Stimulated activated CD4-positive, alpha-beta T cell treated with anti-CD3 and anti-CD28 coated beads, Interleukin-15, amount 100 ng/mL, for 1 hour (primary cell): ENCODE data around the gene TBC1D10A.
A peak's percentile ranks its signal among the peaks of the same experiment; 100 is the strongest.

Experiments
- DNase-seq, 2 donors: peaks; one replicate each; pipeline ENCODE4 v3.0.0-alpha.2; 2020; ENCODE audit warnings: low read depth in 1 of 2, low spot score in 1 of 2

TBC1D10A gene

DNA sequence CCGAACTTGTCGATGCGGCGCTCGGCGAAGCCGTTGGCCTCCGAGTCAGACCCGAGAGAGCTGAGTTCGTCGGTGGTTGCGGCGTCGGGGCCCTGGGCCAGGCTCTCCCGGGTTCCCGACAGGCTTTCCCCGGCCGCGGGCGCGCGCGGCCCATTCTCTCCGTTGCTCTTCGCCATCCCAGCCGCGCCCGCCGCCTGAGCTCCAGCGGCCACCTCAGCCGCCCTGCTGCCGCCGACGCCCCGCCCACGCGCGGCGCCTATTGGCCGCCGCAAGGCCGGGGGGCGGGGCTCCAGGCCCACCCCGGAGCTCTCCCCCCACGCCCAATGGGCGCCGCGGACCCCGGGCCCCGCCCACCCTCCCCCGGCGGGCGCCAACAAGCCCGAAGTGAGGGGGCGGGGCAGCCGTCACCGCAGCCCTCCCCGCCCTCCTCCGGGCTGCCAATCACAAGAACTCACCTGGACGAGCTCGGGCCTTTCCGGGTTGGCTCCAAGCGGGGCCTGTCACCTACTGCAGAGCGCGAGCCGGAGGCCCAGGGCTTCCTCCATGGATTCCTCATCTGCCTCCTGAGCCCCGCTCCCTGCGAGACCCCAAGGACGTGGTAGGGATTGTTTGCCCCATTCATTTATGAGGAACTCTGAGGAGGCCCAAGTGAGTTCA lies at the start of gene TBC1D10A:
Gene TBC1D10A (minus strand): TSS at position 236 of the 657 bp plus-strand sequence. CDS start 60 bp downstream, at position 176.
- DNase-seq: peak; percentile 92 to 93

GRCh38 chr22:30375312-30375849 lies 48.6 kb upstream of the TBC1D10A start:
- no peak for DNase-seq

GRCh38 chr22:30373331-30374325 lies 46.9 kb upstream of the TBC1D10A start:
- DNase-seq: no peak

- no peak for DNase-seq
Observed at GRCh38 chr22:30372915-30373314, 46.2 kb upstream of the TBC1D10A start.

DNA sequence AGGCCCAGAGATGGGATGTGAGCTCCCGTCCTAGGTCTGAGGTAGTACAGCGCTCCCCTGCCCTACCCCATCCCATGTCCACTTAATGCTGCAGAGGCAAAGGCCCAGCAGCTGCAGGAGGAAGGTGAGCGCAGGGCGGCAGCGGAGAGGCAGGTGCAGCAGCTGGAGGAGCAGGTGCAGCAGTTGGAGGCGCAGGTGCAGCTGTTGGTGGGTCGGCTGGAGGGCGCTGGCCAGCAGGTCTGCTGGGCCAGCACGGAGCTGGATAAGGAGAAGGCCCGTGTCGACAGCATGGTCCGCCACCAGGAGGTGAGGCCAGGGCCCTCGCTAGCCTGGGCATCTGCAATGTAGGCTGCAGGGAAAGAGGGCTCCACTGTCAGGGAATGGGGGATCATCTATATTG lies 45.2 kb upstream of the TBC1D10A start:
- DNase-seq: no peak

DNA sequence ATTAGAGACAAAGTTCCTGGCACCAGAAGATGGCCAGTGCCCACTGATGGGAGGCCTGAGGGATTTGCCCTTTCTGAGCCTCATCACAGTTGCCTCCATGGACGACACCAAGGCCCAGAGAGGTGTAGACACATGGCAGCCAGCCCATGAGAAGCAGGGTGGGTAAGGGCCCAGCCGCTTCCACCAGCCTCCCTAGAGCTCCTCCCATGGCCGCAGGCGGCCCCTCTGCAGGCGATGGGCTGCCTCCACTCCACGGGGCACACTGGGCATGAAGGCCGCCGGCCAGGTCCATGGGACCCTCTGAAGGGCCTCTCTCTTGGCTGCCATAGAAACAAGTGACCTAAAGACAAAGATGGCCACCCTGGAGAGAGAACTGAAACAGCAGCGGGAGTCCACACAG lies 44.6 kb upstream of the TBC1D10A start:
- DNase-seq: no peak

DNA sequence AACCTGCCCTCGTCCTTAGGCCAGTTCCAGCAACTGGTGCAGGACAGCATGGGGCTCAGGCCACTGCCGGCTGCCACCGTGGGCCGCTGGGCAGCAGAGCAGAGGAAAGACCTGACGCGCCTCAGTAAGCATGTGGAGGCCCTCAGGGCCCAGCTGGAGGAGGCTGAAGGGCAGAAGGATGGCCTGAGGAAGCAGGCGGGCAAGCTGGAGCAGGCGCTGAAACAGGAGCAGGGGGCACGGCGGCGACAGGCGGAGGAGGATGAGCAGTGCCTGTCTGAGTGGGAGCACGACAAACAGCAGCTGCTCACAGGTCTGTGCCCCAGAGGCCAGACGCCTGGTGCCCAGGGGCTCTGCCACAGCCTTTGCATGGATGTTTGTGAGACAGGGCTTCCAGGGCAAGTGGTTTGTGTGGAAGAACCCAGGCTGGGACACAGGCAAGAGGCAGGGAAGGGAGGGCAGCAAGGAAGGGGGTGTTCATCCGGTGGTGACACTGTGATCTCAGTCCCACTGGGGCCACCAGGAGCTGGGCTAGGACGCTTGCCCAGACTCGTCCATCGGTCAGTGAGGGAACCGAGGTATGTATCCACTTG lies 44.0 kb upstream of the TBC1D10A start:
- DNase-seq: no peak

- no peak for DNase-seq
Observed at GRCh38 chr22:30368420-30368819, 41.7 kb upstream of the TBC1D10A start.

DNA sequence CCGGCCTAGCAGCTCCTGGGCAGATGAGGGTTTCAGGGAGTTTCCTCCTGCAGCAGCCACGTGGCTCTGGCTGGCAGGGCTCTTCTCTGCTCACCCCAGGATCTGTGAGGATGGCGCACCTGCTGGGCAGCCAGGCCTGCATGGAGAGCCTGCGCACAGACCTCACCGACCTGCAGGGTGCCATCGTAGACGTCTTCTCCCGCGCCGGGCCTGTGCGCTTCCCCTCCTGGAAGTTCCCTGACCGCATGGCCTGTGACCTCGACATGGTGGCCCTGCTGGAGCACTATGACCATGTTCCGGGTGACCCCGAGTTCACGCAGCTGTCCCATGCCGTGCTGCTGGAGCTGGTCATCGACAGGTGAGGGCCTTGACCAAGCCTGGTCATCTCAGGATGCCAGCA lies 39.1 kb upstream of the TBC1D10A start:
- no peak for DNase-seq

- no peak for DNase-seq
Observed at GRCh38 chr22:30362651-30363281, 36.0 kb upstream of the TBC1D10A start.

GRCh38 chr22:30361916-30362650 lies 35.3 kb upstream of the TBC1D10A start:
- no peak for DNase-seq

GRCh38 chr22:30358541-30358940 lies 31.8 kb upstream of the TBC1D10A start:
- no peak for DNase-seq

GRCh38 chr22:30357650-30358215 lies 31.0 kb upstream of the TBC1D10A start:
- DNase-seq: no peak

- no peak for DNase-seq
Observed at GRCh38 chr22:30357236-30357570, 30.5 kb upstream of the TBC1D10A start.

DNA sequence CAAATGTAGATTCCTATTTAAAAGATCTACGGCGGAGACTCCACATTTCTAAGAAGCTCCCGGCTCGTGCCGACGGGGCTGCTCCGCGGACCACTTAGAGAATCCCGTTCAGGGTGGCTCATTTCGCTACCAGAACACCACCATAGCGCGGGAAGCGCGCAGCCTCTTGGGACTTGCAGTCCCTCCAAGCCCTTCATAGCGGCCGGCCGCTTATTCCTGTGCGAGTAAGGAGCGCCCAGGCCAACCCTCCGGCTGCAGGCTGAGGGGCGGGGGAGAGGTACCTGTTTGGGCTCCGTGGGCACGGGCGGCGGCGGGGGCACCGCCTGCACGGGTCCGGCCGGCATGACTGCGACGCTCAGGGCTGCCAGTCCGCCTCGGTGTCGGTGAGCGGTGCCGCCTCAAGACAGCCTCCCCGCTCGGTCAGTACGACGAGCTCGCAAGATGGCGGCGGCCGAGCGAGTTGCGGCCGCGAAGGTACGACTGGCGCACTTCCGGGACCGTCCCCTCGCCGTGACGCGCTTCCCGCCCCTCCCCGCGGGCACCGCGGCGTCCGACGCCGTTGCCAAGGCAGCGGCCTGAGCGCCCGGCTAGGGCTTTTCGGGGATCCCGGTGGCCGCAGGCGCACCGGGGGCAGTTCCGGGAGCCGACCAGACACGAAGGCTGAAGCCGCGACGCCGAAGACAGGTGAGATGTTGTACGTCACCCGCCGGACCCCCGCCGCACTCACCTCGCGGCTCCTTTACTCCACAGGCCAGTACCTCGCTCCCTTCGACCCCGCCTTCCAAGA lies 29.9 kb upstream of the TBC1D10A start, which contains the start of the genes CCDC157 and SF3A1:
Gene CCDC157 (plus strand): TSS at position 559 of the 787 bp plus-strand sequence. CDS start 8,994 bp downstream, outside the sequence.
Gene SF3A1 (minus strand): TSS at position 446 of the 787 bp plus-strand sequence. CDS start 102 bp downstream, at position 344.
- peak; percentile 71 to 79 for DNase-seq

- DNase-seq: no peak
Observed at GRCh38 chr22:30354644-30355043, 27.9 kb upstream of the TBC1D10A start.

GRCh38 chr22:30351226-30351625 lies 24.5 kb upstream of the TBC1D10A start:
- no peak for DNase-seq

DNA sequence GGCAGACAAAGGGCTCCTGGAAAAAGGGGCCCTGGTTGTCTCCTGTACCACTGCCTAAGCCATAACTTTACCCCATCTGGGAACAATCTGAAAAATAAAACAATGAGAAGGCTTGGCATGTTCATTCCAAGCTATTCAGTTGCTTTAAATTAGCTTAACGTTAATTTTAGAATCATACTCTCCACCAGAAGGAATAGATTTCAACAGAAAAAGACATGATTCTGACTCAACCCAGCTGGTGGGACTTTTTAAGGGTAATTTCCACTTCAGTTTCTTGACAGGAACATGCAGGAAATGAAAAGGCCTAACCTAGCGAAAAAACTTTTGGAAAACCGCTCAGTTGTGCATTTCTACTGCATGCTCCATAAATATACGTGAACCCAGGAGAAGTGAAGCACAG lies 22.1 kb upstream of the TBC1D10A start:
- DNase-seq: no peak

DNA sequence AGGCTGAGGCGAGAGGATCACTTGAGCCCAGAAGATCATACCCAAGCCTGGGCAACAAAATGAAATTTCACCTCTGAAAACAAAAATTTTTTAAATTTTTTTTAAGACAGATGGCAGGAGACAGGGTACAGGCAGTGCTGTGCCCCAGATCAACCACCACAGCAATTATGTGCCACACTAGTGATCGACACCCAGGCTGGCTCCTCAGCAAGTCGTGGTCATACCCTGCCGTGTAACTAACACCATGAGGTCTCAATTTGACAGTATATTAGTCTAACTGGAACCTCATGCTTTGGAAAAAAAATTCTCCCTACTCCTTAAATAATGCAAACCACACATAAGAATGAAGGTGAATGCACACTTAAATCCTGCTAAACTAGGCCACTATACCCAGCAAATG lies 21.7 kb upstream of the TBC1D10A start:
- DNase-seq: no peak
